H1 (cell line): ENCODE data around the gene ZNF660. TPM values are rescaled to one million over a fixed set of nuclear protein-coding genes. Genes with fewer than 3 reads are reported as not detected.

Experiments
- CTCF ChIA-PET: fragments of 300-600 bp; sonication (Branson Sonifier 250); formaldehyde crosslinking; loops from one replicate; lab custom pipeline; 2021; ENCODE audit not compliant: partially characterized antibody; lab: Charles Lee
- POLR2A ChIA-PET: fragments of 300-600 bp; sonication (Branson Sonifier 250); formaldehyde crosslinking; loops from one replicate; lab custom pipeline; 2021; ENCODE audit warnings: inconsistent platforms; ENCODE audit not compliant: partially characterized antibody; lab: Charles Lee
- DNase-seq, 2 experiments: peaks; one replicate each; pipeline versions ENCODE4 v3.0.0 to v3.0.0-alpha.2; 2010 to 2022; ENCODE audit warnings: low spot score in 2 of 2, low read depth in 1 of 2, mixed read lengths in 1 of 2
- FAIRE-seq: peaks from 2 replicates; lab custom pipeline; 2011; peaks lifted over from hg19 to GRCh38; lab: Jason Lieb, UNC
- H2AFZ ChIP-seq: 2 replicates; pipeline ENCODE4 v1.8.1; 2012; ENCODE audit warnings: low read length, inconsistent platforms
- H2AK5ac ChIP-seq: 2 replicates; pipeline ENCODE4 v1.6.1; 2013; ENCODE audit warnings: low read depth, low read length
- H2BK120ac ChIP-seq: replicated peaks from 2 replicates; pipeline ENCODE3; 2013; ENCODE audit warnings: low read depth, low read length, inconsistent platforms
- H2BK12ac ChIP-seq: 2 replicates; pipeline ENCODE4 v1.6.1; 2013; ENCODE audit warnings: low read depth, low read length
- H2BK15ac ChIP-seq: 2 replicates; pipeline ENCODE4 v1.6.1; 2013; ENCODE audit warnings: low read length
- H2BK20ac ChIP-seq: 2 replicates; pipeline ENCODE4 v1.6.1; 2013; ENCODE audit warnings: low read length
- H2BK5ac ChIP-seq: 2 replicates; pipeline ENCODE4 v1.6.1; 2013; ENCODE audit warnings: low read depth, low read length
- H3K14ac ChIP-seq: 2 replicates; pipeline ENCODE4 v1.6.1; 2013; ENCODE audit warnings: inconsistent platforms; ENCODE audit not compliant: insufficient read length
- H3K18ac ChIP-seq: 2 replicates; pipeline ENCODE4 v1.6.1; 2013; ENCODE audit warnings: low read length; ENCODE audit errors: extremely low read depth
- H3K23ac ChIP-seq: 2 replicates; pipeline ENCODE4 v1.6.1; 2013; ENCODE audit warnings: inconsistent platforms; ENCODE audit not compliant: insufficient read length
- H3K23me2 ChIP-seq: 2 replicates; pipeline ENCODE4 v1.6.1; 2013; ENCODE audit warnings: low read depth, low read length
- H3K27ac ChIP-seq: 2 replicates; pipeline ENCODE4 v1.6.1; 2011; ENCODE audit warnings: low read depth, low read length, inconsistent platforms
- H3K27me3 ChIP-seq, 4 experiments: replicated peaks in 1 of 4; 1 replicate in 1 of 4; 2 replicates in 3 of 4; pipeline versions ENCODE4 v1.6.1 to v1.8.1; 2011 to 2013; ENCODE audit warnings: low read length in 3 of 4, mild to moderate bottlenecking in 3 of 4, inconsistent platforms in 2 of 4, mixed read lengths in 2 of 4, moderate library complexity in 1 of 4; ENCODE audit not compliant: control insufficient read depth in 3 of 4, insufficient read depth in 3 of 4; ENCODE audit errors: extremely low read depth in 1 of 4
- H3K36me3 ChIP-seq, 4 experiments: 2 replicates each; pipeline versions ENCODE4 v1.6.1 to v1.8.1; 2011 to 2013; ENCODE audit warnings: mild to moderate bottlenecking in 4 of 4, low read length in 3 of 4, moderate library complexity in 2 of 4, control low read depth in 1 of 4, inconsistent platforms in 1 of 4; ENCODE audit not compliant: insufficient read depth in 4 of 4, control insufficient read depth in 2 of 4
- H3K4ac ChIP-seq: replicated peaks from 2 replicates; pipeline ENCODE3; 2013; ENCODE audit warnings: low read length, low read depth, mixed read lengths, inconsistent platforms; ENCODE audit not compliant: insufficient read length
- H3K4me1 ChIP-seq, 4 experiments: replicated peaks in 1 of 4; 1 replicate in 1 of 4; 2 replicates in 3 of 4; pipeline versions ENCODE4 v1.6.1 to v1.8.1; 2011 to 2013; ENCODE audit warnings: low read length in 3 of 4, inconsistent platforms in 2 of 4, mixed read lengths in 1 of 4; ENCODE audit not compliant: insufficient read depth in 4 of 4, control insufficient read depth in 3 of 4
- H3K4me2 ChIP-seq, 2 experiments: 2 replicates each; pipeline versions ENCODE4 v1.6.1 to v1.8.1; 2011 to 2013; ENCODE audit warnings: low read depth in 2 of 2, low read length in 2 of 2, control low read depth in 1 of 2, inconsistent platforms in 1 of 2, mild to moderate bottlenecking in 1 of 2; ENCODE audit not compliant: insufficient read depth in 1 of 2
- H3K4me3 ChIP-seq, 4 experiments: fragments of 200-600, 300-600 bp in 1 of 4; sonication (generic), shearing (Covaris generic), sonication (Bioruptor Twin) in 1 of 4; 2 replicates each; pipeline versions ENCODE4 v1.5.1 to v1.8.1; 2011 to 2016; ENCODE audit warnings: low read length in 4 of 4, low read depth in 3 of 4, control low read depth in 2 of 4, inconsistent platforms in 2 of 4, mild to moderate bottlenecking in 2 of 4, mixed read lengths in 1 of 4, moderate library complexity in 1 of 4; ENCODE audit not compliant: insufficient read depth in 2 of 4; ENCODE audit errors: extremely low read depth in 1 of 4
- H3K56ac ChIP-seq: replicated peaks from 2 replicates; pipeline ENCODE3; 2013; ENCODE audit warnings: low read depth, mild to moderate bottlenecking, mixed read lengths, low read length, inconsistent platforms; ENCODE audit not compliant: insufficient read length
- H3K79me1 ChIP-seq: 2 replicates; pipeline ENCODE4 v1.6.1; 2013; ENCODE audit warnings: low read depth, low read length, control low read depth
- H3K79me2 ChIP-seq, 2 experiments: 2 replicates each; pipeline versions ENCODE4 v1.6.1 to v1.8.1; 2012 to 2013; ENCODE audit warnings: low read length in 2 of 2, mild to moderate bottlenecking in 2 of 2, inconsistent platforms in 1 of 2; ENCODE audit not compliant: insufficient read depth in 2 of 2, control insufficient read depth in 1 of 2
- H3K9ac ChIP-seq, 4 experiments: replicated peaks in 1 of 4; 1 replicate in 1 of 4; 2 replicates in 3 of 4; pipeline versions ENCODE4 v1.6.1 to v1.8.1; 2011 to 2013; ENCODE audit warnings: low read depth in 3 of 4, low read length in 3 of 4, control low read depth in 2 of 4, mild to moderate bottlenecking in 2 of 4, moderate library complexity in 2 of 4, inconsistent platforms in 1 of 4; ENCODE audit errors: extremely low read depth in 1 of 4
- H3K9me3 ChIP-seq, 2 experiments: 2 replicates each; pipeline versions ENCODE4 v1.6.1 to v1.8.1; 2012 to 2013; ENCODE audit warnings: mild to moderate bottlenecking in 2 of 2, moderate library complexity in 2 of 2, control low read depth in 1 of 2, inconsistent platforms in 1 of 2, low read depth in 1 of 2, low read length in 1 of 2, mixed read lengths in 1 of 2; ENCODE audit not compliant: insufficient read depth in 2 of 2
- H4K20me1 ChIP-seq, 2 experiments: replicated peaks in 1 of 2; 2 replicates each; pipeline versions ENCODE3 to v1.8.1; 2011 to 2013; ENCODE audit warnings: inconsistent platforms in 2 of 2, low read length in 2 of 2, mild to moderate bottlenecking in 1 of 2; ENCODE audit not compliant: insufficient read depth in 2 of 2, control insufficient read depth in 1 of 2
- H4K5ac ChIP-seq: 2 replicates; pipeline ENCODE4 v1.6.1; 2013; ENCODE audit warnings: low read length, low read depth, mixed read lengths, inconsistent platforms; ENCODE audit not compliant: insufficient read length
- H4K8ac ChIP-seq: 2 replicates; pipeline ENCODE4 v1.8.0; 2013; ENCODE audit warnings: mild to moderate bottlenecking, moderate library complexity, low read length, inconsistent platforms; ENCODE audit not compliant: insufficient read depth; ENCODE audit errors: extremely low read depth
- H4K91ac ChIP-seq: replicated peaks from 2 replicates; pipeline ENCODE3; 2013; ENCODE audit warnings: low read length, mixed read lengths, inconsistent platforms; ENCODE audit not compliant: insufficient read length
- ASH2L ChIP-seq: fragments of 200-600, 300-600 bp; sonication (generic); IDR thresholded peaks from one replicate; pipeline ENCODE4 v1.7.1; 2017; ENCODE audit warnings: low read length
- MAX ChIP-seq: IDR thresholded peaks from 2 replicates; pipeline ENCODE4 v1.6.1; 2012; ENCODE audit warnings: inconsistent platforms
- PHF8 ChIP-seq: fragments of 200-600 bp; sonication (generic); conservative IDR thresholded peaks from 2 replicates; pipeline ENCODE4 v1.7.1; 2012; ENCODE audit warnings: low read depth, mild to moderate bottlenecking, inconsistent platforms, low read length, moderate library complexity
- RXRA ChIP-seq: IDR thresholded peaks from 2 replicates; pipeline ENCODE4 v1.6.1; 2011; ENCODE audit warnings: low read depth, mild to moderate bottlenecking, low read length, moderate library complexity; ENCODE audit not compliant: insufficient read depth
- TEAD4 ChIP-seq: IDR thresholded peaks from 2 replicates; pipeline ENCODE4 v1.6.1; 2012; ENCODE audit warnings: low read depth, low read length, inconsistent platforms, mixed read lengths
- ZNF274 ChIP-seq: IDR thresholded peaks from 2 replicates; pipeline ENCODE4 v1.7.0; 2012; ENCODE audit warnings: low read length, borderline replicate concordance; ENCODE audit errors: extremely low read depth
- WGBS, 2 experiments: shearing (Covaris generic) in 1 of 2; methylation state at CpG; one replicate each; pipeline versions ENCODE4 v1.1.6 to v1.1.7; 2013 to 2015; ENCODE audit warnings: low lambda C conversion rate in 2 of 2, mixed read lengths in 2 of 2, inconsistent platforms in 1 of 2, low coverage in 1 of 2, missing lambda C conversion rate in 1 of 2; ENCODE audit not compliant: insufficient replicate concordance in 2 of 2, insufficient coverage in 1 of 2, insufficient read length in 1 of 2; ENCODE audit errors: extremely low coverage in 1 of 2, missing lambda C conversion rate in 1 of 2; 5-methylcytosine and 5-hydroxymethylcytosine counted together
- polyA plus RNA-seq, 7 experiments: library from polyadenylated mRNA; depleted of rRNA in 3 of 7; stranded (reverse) in 5 of 7; unstranded in 2 of 7; fragments of >200 nt in 5 of 7; fragments of 200-250 nt in 2 of 7; gene quantifications; 1 replicate in 5 of 7; 2 replicates in 1 of 7; 4 replicates in 1 of 7; pipeline versions ENCODE4 v1.2.1 to v1.2.3, GENCODE V29; 2011 to 2013; ENCODE audit warnings: missing spikeins in 2 of 7, mixed read lengths in 2 of 7
- total RNA-seq: library from RNA; stranded (reverse); fragmentation: NEBNext Ultra II Directional; extraction: Animal tissue kit (Norgen Biotek cat#: 25700); gene quantifications from 2 replicates; pipeline ENCODE4 v1.2.1, GENCODE V29; 2021

The ZNF660 gene
- total and polyA plus RNA-seq, 2 of the 8 experiments (the other 6 are each of a cell fraction or from before 2014, with no cell fraction given): 3.1 to 13.0 TPM

- Histone ChIP-seq H2BK120ac (no peak overlapping the region), H3K23ac (no peak overlapping the region), H3K4me3 (no peak overlapping the region), H2BK5ac (no peak overlapping the region), H3K27ac (no peak overlapping the region), H2AK5ac (no peak overlapping the region), H4K5ac (no peak overlapping the region), H3K14ac (no peak overlapping the region), H3K79me1 (no peaks in the 10 kb centered on the region), H3K9ac (no peak overlapping the region), H2BK20ac (no peak overlapping the region), H2BK15ac (no peak overlapping the region), H3K56ac (no peak overlapping the region), H4K91ac (no peak overlapping the region), H3K4ac (no peak overlapping the region), H3K36me3 (peaks cover 0 to 20% (median 2%) of the 10 kb centered on the region in 4 experiments; a peak in 4 of 8 replicates), H3K9me3 (peaks cover 35 to 40% of the 10 kb centered on the region in 2 experiments), H3K79me2 (no peaks in the 10 kb centered on the region), H4K20me1 (no peaks in the 10 kb centered on the region), H3K23me2 (no peaks in the 10 kb centered on the region), H3K18ac (no peak overlapping the region), H3K4me2 (no peak overlapping the region), H2BK12ac (no peak overlapping the region), H2AFZ (no peak overlapping the region), H4K8ac (no peak overlapping the region), H3K4me1 (no peaks in the 10 kb centered on the region), H3K27me3 (no peaks in the 10 kb centered on the region)
- TF ChIP-seq RXRA: no peak
- TF ChIP-seq MAX: no peak
- no peak for TF ChIP-seq PHF8
- TF ChIP-seq ASH2L: no peak
- TF ChIP-seq TEAD4: no peak
- no peak for TF ChIP-seq ZNF274
- no peak for FAIRE-seq
- POLR2A ChIA-PET: no interaction called here
- DNase-seq: no peak
- WGBS, 2 experiments: 100% methylated on average over 2 of the region's 2 CpGs; no CpG with 5 or more reads in 1 of the 2 experiments
- CTCF ChIA-PET: no interaction called here
These were observed 17.0 kb downstream of the ZNF660 start for GRCh38 chr3:44601749-44602148.
